GM19043 (cell line): ENCODE results near the gene LRMDA.

Experiments
- ATAC-seq: cut with Tn5 transposase; IDR thresholded peaks from one replicate; pipeline ENCODE4 v1.9.1; 2021; ENCODE audit warnings: low read depth; ENCODE audit not compliant: unreplicated experiment

Gene LRMDA

DNA sequence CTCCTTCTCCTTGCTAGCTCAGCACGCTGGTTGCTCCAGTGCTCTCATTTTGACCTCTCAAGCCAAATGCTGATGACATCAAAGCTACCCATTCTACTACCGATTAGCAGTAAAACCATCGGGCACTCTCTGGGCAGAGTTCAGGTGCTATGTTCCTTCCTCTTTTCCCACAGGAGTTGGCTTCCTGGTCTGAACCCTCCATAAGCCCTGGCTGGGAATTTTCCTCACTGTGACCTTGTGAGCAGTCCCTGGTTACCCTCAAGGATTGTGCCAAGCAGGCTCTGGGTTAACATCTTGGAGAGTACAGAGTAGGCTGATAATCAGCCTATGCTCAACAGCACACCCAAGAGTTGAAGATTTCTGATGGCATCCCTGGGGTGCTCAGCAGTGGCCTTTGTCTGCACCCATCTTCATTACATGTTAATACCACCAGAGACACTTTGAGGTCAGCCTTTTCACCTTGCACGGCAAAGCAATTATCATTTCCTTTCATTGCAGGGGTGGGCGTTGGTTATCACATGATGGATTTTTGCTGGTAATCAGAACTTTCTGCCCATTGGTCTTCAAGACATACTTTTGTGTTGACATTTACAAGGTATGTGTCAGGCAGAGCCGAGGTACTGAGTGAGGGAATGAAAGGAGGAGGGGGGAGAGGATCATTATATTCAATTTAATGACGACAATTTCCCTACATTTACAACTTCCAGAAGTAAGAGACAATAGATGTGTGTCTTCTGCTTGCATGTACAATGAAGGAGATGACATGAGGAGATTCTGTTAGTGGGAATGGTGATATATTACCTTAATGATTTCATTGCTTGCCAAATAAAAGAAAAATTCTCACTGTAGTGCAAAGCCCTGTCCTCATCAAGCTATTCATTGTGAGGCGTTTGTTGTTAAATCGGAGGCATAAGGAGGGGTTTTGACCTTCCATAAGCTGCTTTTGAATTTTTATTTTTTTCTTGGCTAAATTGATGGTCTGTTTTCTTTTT is 452.0 kb downstream of the LRMDA start:
- no peak for ATAC-seq

DNA sequence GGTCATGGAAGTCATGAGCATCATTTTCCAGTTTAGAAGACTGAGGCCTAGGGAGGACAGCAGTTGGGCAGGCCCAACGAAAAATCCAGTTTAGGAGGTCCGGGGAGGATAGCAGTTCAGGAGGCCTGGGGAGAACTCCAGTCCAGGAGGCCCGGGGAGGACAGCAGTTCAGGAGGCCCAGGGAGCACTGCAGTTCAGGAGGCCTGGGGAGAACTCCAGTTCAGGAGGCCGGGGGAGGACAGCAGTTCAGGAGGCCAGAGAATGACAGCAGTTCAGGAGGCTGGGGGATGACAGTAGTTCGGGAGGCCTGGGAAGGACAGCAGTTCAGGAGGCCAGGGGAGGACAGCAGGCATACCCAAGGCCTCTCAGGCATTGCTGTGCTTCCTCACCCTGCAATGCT is 453.4 kb downstream of the LRMDA start:
- no peak for ATAC-seq

DNA sequence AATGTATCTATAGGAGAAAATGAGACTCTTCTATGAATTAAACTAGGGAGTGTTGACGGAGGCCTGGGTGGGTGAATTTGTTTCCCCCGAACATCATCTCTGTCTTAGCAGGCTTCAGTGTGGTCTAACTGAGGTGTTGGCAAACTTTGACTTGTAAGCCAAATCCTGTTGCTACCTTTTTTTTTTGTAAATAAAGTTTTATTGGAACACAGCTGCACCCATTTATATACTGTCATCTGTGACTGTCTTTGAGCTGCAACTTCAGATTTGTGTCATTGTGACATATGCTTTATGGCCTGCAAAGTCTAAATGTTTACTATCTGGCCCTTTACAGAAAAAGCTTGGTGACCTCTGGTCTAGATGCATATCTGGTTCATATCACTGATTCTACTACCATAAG is 455.9 kb downstream of the LRMDA start:
- ATAC-seq, result no peak

DNA sequence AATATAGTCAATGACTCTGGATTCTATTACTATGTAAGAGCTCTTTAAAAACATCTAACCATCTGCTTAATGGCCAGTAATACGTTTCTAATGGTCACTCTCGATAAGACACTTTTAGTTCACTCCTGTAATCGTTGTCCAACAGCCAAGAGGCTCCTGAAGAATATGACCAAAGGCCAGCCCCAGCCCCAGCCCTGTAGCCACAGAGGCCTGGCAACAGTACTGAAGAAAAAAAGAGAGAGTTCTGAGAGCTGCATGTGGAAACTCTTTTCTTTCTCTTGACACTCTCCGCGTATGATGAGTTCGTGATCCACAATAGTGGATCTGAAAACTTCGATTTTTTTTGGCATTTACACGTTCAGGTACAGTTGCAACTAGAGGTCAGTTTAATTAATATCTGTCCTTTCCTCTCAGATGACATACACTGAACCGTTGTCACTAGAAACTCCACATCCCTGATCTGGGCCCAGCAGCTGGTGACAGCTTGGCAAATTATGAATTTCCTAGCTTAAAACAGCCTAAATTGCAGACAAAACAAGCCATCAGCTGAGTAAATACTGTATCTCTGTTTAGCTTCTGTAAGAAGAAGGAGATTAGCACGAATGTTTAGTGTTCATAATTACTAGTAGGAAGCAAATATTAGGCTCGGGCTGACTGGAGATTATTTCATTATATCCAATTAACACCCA is 456.7 kb downstream of the LRMDA start:
- no peak for ATAC-seq

DNA sequence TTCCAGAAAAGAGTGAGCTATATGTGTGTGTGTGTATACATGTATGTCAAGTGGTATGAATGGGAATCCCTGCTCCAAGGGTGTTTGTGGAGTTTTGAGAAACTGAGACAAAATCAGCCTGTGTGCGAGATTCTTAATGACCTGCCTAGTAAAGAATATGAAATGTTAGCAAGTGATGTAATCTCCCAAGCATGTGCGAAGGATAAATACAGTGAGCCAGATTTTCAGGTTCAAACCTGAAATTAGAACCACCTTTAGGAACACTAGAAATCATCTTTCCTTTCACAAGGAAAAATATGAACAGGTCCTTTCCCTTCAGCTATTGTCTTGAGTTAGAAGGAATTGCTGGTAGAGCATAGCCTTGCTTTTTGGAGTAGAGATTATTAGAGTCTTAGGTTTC is 457.6 kb downstream of the LRMDA start:
- ATAC-seq, result no peak

DNA sequence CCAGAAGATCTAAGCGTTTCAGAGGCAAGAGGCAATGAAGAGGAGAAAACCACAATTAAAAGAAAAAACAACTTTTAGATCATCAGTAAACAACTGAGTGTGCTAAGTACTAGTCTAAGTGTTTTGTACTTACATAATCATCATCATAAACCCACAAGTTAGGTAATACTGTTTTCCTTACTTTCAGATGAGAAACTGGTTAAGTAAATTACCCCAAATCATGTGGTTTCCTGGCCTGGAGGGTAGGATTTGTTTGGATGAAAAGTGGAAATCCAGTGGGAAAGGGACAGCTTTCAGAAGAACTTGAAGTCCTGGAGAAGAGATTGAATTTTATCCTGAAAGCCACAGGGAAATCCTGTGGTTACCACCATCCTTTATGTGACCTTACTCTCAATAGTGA is 463.3 kb downstream of the LRMDA start:
- no peak for ATAC-seq

DNA sequence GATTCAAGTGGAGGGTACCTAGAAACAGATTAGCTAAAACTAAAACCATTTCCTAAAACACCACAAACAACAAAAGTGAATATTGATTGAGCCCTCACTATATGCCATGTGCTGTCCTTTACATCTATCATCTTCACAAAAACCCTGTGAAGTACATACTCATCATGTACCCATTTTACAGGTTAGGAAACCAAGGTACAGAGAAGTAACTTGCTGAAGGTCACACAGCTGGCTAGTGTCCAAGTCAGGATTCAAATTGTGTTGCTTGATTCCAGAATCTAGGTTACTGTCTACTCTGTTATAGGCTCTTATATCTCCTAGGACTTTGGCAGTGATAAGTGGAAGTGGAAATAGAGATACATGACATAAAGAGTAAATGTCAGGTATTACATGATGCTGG is 463.8 kb downstream of the LRMDA start:
- ATAC-seq, result no peak

DNA sequence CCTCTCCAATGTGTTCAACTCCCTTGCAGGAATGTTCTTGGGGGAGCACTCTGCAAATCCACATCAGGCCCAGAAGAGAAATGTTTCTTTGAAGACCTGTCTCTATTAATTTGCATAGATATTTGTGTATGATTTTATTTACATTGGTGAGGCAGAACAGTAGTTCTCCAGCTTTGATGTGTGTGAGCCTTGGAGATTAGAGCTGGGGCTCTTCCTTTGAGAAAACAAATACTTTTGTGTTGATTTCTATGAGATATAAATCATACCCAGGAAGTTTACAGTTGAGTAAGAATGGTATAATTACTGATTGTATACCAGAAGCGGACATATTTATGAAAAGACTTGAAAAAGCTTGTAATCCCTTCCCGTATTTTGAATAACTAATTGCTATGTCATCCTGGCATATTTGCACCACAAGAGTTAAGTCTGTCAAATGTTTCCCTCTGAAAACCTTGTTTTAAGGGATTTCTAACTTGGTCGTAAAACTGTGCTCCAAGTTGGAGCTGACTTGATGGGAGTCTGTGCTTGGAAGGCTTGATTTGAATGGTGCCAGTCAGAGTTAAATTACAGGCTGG is 468.5 kb downstream of the LRMDA start:
- no peak for ATAC-seq

DNA sequence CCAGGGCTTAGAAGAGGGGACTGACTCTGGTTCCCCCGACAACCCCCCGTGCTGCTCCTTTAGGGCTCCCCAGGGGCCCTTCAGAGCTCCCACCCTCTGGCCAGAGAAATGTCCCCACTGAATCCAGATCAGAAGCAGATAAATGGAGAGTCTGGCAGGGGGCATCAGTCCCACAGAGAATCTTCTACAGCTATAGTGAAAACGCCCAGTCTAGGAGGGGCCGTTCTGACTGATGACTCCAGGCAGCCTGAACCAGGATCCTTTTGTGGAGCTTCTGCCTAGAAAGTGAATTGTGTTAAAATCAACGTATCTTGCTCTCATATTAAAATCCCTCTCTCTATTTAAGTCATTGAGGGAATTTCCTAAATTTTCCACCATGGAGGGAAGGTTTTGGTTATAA is 471.4 kb downstream of the LRMDA start:
- no peak for ATAC-seq

DNA sequence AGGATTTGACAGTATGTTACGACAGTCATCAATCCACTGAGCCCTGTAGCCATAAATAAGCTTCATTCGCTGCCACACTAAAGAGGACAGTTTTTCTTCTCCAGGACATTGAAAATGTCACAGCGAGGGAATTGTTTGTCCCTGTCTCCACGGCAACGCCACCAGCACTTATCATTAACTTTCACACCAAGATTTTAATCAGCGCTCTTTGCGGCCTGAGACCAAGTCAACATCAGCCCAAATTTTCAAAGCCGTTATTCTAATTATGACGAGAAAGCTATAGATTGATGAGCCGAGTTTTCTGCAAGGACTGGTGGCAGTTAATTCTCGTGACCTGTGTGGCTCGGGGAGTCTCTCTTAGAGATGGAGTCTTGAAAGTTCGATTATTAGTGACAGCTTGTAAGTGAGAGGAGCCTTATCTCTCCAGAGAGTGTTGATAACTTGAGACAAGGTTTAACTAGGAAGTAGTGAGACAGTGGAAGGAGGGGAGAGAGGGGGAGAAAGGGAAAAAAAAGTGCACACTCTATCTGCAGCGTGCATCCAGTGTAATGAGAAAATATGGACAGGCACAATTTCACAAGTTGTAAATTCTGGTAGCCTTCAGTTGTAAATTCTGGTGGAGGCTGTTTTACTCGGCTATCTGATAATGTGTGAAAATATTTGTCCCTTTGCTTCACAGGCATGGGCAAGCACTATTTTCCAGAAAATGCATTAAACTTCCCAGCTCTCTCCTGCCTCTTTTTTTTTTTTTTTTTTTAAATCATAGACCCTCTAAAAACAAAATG is 473.3 kb downstream of the LRMDA start:
- no peak for ATAC-seq

DNA sequence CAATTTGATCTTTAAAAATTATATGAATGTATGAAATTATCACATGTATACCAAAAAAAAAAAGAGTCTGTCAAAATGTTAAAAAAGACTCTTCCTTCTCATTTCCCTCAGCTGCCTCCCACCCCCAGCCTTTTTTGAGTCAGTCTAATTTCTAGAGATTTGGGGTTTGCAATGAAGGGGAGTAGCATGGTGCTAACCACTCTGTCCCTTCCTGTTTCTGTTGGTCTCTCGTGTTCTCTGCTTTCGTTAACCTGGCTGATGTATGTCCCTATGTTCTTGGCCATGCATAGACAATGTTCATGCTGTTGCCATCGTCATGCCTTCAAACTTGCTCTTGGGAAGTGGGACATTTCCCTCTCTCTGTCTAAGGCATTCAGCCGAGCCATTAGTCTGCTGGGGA is 474.1 kb downstream of the LRMDA start:
- no peak for ATAC-seq

DNA sequence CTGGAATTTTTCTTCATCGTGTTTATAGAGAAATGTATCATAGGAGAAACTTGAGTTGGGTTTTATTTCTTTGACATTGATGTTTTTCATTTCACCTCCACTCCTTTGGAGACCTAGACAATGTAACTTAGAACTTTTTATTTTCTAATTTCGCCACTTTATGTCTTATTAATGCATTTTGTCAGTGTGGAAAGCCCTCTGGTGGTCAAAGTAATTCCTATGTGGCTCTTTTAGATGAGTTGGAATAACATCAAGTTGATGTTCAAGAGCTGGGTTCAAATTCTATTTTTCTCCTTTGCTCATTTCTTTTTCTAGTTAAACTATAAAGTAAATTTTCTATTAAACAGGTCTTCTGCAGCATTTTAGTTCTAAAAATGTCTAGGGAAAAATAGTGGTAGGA is 478.6 kb downstream of the LRMDA start:
- ATAC-seq, result no peak

DNA sequence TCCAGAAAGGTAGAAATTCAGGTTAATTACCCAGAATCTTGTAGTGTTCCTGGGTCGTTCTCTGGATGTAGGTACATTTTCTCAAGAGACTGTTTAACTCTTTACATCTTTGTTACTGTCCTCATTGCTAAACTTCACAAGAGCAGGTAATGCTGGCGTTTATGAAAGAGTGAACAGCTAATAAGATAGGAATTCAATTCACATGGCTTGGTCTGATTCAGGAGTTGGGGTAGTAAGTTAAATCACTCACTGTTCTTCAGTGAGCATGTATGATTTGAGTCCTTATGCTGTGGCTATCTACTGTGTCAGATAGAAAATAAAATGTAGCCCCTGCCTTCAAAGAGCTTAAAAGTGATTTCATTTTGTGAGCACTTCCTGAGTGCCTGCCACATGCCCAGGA is 480.0 kb downstream of the LRMDA start:
- ATAC-seq, result no peak

DNA sequence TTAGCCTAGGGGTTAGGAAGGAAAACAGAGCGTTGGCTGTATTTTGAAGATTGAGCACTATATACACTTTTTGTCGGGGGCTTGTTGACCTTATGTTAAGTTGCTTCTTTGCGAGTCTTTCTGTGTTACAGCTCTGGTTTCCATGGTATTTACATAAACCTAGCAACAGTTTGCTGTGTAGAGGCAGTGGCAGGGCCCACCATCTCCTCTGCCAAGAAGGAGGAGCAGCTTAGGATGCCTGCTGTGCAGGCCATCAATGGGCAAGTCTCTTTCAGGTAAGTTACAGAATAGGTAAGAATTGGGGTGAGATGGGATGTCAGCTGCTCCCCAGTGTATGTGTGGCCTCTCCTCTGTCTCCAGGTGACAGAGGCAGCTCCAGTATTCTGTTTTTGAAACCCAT is 485.5 kb downstream of the LRMDA start:
- ATAC-seq, result no peak

DNA sequence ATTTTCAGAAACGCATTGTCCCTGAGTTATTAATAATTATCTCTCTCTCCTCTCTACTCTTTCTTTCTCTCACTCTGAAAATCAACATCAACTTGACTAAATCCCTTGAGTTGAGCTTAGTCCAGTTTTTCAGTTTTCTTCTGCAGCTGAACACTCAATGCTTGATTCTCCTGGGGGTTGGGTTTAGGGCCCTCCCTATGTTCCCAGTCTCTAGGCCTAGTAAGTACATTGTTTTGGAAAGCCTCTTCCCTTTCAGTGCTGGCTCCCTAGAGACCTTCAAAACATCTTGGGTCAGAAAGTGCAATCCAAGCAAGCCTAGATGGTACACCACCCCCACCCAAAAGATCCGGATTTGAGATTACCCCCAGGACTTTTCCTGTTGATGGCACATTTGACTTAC is 488.5 kb downstream of the LRMDA start:
- no peak for ATAC-seq

DNA sequence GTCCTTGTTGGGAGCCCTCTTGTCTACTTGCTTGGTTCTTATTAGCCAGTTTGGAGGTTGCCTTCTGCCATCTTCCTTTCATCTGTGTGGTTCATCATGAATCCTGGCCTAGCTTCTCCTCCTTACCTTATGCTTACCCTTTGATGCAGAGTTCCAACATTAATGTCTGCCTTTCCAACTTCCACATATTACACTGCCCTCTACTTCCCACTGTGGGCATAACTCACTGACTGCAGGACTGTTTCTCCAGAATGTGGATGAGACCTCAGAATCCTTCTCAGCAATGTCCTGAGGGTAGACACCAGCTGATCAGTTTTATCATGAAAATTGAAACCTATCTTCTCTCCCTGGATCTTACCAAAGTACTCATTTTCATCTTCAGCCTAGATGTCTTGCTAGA is 491.0 kb downstream of the LRMDA start:
- no peak for ATAC-seq

DNA sequence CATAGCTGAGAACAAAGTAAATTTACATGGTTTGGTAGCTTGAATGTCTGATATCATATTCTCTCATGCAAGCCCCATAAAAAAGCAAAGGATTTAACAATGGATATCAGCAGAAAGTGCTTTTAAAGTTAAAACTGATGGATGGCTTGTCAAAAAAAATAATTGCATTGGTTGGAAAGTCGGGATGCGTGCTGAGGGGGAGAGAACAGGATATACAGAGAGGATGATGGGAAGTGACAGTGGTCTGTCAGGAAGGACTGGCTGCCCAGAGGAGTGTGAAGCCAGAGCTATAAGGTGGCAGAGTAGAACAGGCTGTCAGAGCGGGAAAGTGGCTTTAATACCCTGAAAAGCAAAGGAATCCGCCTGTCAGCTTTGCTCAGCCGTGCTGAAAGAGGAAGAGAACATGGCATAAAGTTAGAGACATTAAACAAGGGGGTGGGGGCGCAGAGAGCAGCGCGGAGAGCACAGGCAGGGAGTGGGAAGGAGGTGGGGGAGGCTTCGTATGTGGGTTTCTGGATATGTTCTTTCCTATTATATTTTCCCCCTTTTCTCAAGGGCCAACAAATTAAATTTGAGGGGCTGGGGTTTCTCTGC is 493.0 kb downstream of the LRMDA start:
- no peak for ATAC-seq

DNA sequence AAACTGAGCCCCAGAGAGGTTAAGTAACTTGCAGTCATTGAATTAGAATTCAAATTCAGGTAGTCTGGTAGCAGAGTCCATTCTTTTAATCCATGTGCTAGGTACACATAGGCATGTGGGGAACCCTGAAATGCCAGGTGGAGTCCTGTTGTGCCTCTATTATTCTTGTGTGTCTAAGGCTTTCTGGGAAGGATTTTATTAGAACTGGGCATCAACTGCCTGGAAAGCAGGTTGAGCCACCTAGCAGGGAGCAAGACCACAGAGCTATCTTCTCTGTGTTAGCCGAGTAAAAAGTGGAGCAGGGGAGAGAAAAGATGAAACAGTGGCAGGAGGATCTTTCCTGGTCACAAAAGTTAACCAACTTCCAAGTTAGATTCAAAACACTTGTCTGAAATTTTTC is 494.6 kb downstream of the LRMDA start:
- ATAC-seq, result no peak

DNA sequence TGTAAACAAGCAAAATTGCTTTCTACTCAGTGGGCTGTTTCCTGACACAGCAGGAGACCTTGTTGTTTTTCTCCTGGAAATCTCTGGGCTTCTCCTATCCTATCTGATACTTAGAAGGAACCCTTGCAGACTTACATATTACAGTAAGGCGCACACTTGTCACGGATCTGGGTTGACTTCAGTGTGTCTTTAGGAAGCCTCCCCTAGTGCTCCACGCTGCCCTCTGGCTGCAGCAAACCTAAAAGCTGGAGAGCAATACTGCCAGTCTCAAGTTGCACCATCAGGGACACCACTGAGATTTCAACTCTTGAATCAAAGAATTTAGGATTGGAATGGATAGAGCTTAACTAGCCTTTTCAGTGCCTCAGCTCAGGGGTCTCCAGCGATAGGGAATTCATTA is 495.3 kb downstream of the LRMDA start:
- ATAC-seq, result no peak

DNA sequence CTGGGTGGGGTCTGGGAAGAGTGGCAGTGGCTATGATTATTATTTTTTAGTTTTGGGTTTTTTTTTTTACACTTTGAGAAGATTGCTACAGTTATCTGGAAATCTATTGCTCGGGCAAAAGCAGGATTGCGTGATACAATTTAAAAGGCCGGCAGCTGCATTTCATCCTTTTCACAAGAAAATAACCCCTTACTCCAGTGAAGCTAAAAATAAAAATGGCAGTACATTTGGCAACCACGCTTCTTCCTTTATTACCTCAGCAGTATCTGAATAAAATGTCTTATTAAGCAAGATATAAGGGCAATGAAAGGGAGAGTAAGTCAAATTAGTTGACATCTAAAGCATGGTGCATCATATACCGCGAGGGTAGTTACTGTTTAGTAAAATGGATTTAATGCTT is 496.8 kb downstream of the LRMDA start:
- ATAC-seq, result no peak
